HG02763 (cell line): Measurements from ENCODE around the gene EPOP.
A peak's percentile ranks its signal among the peaks of the same experiment; 100 is the strongest.

ENCODE experiments used
- ATAC-seq: cut with Tn5 transposase; IDR thresholded peaks from one replicate; pipeline ENCODE4 v1.9.1; 2021; ENCODE audit warnings: mild to moderate bottlenecking, moderate library complexity; ENCODE audit not compliant: unreplicated experiment

The EPOP gene

DNA sequence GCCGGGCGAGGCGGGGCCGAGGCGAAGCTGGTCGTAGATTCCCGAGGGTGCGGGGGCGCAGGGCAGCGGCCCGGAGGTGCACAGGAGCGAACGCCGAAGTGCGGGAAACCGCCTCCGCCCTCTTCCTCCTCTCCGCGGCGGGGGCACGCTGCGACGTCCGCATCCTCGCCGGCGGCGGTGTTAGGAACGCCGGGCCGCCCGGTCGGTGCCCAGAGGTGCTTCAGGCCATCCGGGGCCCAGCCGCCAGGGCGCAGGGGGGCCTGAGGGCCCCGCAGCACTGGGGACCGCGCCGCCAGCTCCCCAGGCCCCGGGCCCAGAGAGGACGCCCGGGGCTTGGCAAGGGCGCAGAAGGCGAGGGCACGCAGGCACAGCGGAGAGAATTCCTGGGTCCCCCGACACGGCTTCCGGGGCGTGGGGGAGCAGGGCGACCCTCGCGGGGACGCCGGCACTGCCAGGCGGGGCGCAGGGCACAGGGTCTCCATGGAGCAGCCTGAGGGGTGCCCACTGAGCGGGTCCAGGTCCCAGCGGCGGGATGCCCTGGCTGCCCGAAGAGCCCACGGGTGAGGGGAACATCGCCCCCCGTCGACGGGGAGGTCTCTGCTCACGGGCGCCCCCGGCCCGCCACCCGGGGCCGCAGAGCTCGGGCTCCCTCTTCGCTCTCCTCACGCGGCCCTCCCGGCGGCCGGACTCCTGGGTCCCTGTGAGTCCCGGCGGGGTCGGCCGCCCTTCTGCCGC, 576 bp downstream of the EPOP start:
- peak; percentile 8 for ATAC-seq

- ATAC-seq, result no peak
Observed at GRCh38 chr17:38673707-38674013, 1.1 kb downstream of the EPOP start.

DNA sequence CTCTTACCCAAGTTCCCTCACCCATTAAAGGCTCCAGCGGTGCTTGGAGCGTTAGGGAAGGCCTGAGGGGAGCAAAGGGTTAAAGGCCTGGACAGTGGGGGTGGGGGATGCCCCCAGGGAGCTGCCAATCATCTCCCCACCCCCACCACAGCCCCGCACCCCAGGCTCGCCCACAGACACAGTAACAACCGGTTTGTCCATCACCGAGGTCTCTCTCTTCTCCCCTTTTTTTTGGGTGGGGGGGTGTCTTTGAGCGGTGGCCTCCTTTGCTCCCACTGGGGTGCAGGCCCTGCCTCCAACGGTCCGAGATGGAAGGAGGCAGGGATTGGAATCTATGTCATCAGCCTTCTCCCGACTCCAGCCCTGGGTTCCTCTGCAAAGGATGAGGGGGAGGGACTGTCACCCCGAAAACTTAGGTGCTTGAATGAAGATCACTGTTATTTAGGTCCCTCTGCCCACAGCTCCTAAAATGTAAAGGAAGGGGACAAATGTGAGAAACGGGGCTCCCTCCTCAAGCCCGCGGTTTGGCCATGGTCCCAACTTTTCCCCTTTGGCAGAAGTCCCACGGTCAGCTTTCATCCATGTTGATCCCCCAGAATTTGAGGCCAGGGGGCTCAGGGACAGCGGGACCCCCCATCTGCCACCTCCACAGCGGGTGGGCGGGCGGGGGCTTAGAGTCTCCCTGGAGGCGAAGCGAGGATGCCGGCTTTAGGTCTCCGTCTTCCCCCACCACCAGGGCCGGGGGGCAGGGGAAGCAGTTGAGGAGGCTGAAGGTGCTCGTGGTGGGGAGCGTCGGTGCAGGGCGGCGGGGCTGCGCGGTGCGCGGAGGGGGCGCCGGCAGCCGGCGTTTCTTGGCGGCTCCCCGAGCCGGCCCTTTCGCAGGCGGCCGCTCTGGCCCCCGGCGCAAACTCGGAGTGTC, 1.7 kb downstream of the EPOP start:
- no peak for ATAC-seq

GRCh38 chr17:38671939-38672720, 2.6 kb downstream of the EPOP start:
- ATAC-seq, result no peak

DNA sequence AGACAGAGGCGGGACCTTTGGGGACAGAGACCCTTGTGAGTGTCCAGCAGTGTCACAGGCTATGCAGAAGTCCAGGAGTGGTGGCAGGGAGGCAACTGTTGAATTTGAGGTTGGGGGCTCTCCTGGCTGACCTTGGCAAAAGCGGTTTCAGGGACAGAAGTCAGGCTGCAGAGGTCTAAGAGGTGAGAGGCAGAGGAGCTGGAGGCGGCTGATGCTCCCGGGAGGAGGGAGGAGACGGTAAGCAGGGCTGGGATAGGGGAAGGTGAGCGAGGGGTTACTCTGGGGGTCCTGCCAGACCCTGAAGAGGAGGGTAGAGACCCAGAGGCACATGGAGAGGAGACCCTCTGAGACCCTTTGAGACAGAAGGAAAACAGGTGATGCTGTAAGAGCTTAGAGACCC, 5.2 kb downstream of the EPOP start:
- no peak for ATAC-seq

GRCh38 chr17:38667787-38668122, 7.0 kb downstream of the EPOP start:
- no peak for ATAC-seq

DNA sequence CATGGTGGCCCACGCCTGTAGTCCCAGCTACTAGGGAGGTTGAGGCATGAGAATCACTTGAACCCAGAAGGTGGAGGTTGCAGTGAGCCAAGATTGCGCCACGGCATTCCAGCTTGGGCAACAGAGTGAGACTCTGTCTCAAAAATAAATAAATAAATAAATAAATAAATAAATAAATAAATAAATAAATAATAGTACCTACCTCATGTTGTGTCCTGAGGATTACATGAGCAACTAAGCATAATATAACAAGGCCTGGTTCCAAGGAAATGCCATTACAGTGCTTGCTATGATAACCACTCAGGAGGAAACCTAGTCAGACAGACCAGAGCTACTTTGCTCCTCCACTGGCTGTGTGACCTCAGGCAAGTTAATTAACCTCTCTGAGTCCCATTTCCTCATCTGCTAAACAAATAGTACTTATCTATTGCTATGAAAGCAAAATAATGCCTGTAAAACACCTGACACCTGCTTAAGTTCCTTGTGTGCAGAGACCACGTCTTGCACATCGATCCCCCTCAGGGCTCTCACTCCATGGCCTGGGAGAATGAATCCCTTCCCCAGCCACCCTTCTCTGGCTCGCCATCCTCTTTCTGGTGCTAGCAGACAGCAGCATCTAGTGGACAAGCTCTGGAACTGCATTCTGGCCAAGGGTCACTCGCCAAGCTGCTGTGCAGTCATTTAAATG, 7.5 kb downstream of the EPOP start:
- no peak for ATAC-seq

DNA sequence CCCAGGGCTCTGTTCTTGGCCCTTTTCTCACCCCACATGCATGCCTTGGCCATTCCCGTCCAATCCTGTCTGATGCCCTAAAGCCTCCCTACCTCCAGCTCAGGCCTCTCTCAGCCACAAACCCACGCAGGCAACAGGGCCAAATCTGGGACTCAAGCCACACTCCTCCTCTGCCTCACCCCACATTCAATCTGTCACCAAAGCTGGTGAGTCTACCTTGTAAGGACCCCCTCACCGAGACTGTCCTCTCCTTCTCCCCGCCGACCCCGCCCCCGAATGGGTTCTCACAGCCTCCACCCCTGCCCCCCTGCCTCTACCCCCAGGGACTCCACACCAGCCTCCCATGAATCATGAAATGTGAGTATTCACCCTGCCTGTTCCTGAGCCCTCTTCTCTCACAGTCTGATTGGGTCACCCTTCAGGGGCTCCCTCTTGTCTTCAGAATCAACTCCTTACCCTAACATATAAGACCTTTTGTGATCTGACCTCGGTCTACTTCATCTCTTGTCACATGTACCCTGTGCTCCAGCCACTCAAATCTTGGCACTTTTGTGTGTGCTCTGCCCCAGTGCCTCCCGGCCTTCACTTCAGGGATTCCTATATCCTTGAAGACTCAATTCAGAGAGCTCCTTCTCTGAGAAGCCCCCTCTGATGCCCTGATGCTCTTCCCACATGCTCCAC, 10.7 kb downstream of the EPOP start:
- ATAC-seq, result no peak

DNA sequence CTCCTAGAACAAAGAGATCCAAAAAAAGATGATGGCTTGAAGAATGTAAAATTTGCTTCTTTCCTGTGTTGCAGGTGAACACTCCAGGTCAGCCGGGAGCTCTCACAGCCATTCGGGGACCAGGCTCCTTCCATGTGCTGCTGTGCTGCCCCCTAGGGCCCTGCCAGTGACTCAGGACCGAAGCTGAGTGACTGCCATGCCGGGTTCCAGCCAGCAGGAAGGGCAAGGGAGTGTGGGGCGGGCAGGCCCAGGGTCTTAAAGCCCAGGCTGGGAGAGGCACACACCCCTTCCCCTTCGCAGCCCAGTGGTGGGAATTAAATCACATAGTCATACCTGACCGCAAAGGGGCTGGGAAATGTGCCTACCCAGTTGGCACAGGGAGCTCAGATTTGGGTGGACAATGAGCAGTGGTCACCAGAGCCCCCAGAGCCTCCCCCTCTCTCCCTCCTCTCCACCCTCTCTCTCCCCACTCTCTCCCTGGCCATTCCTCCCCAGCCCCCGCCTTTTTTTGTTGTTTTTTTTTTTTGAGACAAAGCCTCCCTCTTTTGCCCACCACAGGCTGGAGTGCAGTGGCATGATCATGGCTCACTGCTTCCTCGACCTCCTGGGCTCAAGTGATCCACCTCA, 11.5 kb downstream of the EPOP start:
- ATAC-seq, result no peak

- ATAC-seq, result no peak
Observed at GRCh38 chr17:38660097-38661025, 14.4 kb downstream of the EPOP start.

DNA sequence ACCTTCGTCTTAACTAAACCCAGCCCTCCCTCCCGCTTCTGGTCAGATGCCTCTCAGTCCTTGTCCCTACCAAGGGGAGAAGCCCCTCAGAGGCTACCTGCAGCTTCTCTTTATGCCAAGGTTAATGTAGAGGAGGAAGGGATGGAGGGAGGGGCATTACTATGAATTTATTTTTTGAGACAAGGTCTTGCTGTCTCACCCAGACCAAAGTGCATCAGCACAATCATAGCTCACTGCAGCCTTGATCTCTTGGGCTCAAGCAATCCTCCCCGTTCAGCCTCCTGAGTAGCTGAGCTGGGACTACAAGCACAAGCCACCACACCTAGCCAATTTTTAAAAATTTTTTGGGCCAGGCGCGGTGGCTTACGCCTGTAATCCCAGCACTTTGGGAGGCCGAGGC, 15.3 kb downstream of the EPOP start:
- no peak for ATAC-seq

DNA sequence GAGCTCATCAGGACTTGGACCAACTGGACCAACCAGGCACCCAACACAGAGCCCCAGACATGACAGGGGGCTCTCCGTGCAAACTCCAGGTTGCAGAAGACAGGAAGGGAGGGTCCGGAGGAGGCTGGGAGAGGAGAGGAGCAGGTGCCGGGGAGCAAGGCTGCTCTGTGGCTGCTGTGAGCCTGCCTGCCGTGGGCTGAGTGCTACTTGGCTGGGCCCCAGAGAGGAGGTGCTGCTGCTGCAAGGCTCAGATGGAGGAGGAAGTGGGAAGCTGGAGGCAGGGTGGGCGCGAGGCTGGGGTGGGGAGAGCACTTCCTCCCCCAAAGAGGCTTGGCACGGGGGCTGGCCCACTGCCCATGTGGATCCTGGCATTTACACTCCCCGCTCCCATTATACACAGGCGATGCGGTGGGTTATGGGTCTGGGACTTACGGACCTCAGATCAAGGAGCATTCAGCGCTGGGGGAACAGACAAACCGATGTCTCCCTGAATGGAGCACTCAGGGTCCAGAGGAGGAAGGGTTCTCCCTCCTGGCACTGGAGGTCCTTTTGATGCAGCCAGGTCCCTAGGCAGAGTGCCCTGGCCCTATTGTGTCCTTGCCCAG, 15.9 kb downstream of the EPOP start:
- ATAC-seq, result no peak

DNA sequence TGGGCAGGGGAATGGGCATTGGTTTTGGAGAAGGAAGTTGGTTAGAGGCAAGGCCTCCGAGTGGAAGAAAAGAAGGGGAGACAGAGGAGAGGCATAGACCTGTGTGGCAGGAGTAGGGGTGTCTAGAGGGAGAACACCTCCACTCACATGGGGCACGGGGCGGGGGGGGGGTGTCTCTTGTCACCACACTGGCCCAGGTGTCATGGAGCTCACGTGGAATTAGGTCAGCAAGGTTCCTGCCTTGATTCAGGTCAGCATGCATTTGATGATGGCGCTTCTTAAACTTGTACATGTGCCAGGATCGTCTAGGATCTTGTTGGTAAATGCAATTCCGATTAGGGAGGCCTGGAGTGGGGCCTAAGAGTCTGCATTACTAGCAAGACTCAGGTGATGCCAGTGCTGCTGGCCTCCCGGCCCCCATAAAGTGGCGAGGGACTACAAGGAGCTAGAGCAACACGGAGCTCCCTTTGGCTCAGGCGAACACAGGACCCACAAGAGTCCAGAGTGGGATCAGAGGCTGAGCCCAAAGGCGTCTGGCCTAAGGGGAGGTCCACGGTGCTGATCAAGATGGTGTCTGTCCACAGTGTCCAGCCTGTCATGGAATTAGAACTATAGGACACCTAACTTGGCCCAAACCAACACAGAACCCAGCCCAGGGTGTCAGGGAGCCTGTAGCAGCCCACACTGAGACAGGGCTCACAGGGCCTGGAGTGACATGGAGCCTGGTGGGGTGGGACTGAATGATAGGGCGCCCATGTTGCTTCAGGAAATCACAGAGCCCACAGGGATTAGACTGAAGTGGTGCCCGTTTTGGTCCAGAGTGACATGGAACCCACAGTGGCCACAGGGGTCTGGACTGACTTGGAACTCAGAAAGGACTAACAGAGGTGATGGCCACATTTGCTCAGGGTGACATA, 16.7 kb downstream of the EPOP start:
- no peak for ATAC-seq

DNA sequence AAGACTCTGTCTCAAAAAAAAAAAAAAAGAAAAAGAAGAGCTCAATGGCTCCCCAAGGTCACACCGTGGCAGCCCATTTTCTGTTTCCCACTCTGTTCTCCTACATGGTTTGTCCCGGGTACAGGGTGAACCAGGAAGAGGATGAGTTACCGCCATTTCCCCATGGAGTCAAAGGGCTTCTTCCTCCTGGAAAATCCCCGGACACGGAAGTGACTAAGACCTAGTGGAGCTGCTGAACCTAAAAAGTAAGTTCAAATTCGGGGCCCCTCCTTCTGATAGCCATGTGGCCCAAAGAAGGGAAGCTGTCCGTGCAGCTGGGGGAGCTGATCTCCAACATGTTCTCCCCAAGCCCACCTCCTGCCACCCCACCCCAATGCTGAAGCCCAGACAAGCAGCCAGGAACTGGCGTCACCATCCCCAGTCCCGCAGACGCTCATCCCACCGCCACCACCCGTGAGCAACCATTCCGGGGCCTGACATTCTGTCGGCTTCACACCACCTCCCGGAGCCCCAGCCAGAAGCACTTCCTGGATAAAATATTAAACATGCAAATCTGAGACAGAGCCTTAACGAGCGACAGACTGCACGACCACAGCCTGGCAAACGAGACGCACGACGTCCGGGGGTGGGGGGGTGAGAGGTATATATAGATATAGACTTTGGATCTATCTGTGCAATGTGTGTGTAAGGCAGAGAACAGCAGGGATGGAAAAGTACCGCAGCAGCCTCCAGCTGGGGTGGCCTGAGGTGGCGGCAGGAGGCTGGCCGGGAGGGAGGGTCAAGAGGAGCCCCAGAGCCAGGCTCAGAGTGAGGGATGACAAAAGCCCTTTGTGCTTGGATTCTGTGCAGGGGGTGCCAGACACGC, 17.6 kb downstream of the EPOP start:
- no peak for ATAC-seq

DNA sequence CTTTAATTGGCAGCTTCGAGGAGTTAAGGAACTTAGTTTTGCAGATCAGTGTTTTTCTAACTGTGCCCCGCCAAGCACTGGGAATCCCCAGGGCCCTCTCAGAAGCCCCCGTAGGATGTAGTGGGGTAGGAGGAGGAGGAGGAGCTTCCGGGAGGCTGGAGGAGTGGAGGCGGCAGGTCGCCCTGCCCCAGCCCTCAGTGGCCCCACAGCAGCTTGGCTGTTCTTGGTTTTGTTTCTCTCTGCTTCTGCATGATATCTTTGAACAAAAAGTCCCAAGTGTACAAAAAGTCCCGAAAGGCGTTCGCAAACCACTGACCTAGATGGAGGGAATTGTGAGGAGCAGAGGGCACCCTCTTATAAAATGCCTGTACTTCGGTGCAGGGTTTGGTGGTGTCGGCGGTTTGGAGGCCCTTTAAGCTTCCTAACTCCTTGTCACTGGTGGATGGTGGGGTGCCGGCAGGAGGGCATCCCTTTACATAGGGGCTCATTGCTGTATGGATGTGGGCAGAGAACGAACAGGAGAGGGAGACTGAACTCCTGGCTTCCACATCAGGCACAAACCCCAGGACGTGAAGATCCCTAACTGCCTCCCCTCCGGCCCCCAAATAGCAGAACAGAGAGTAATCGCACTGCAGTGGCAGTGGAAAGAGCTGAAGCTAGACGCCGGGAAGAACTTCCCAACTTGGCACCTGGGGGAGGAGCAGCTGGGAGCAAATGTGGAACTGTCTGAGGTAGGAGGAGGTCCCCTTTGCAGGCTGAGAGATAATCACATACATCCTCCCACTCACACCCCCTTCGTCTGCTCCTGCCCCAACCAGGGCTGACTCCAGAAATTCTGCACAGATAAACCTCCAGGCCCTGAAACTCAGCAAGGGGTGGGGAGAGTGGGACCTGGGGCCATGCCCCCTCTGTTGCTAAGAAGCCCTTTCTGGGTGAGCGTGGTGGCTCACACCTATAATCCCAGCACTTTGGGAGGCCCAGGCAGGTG, 20.1 kb downstream of the EPOP start:
- no peak for ATAC-seq
